ENCODE data around the gene NIPAL3.
"Not testable (repeated sequence)": the region's sequence is repeated elsewhere in the genome, so short reads cannot be mapped to it uniquely, and the experiment has no call there.

Gene NIPAL3

DNA sequence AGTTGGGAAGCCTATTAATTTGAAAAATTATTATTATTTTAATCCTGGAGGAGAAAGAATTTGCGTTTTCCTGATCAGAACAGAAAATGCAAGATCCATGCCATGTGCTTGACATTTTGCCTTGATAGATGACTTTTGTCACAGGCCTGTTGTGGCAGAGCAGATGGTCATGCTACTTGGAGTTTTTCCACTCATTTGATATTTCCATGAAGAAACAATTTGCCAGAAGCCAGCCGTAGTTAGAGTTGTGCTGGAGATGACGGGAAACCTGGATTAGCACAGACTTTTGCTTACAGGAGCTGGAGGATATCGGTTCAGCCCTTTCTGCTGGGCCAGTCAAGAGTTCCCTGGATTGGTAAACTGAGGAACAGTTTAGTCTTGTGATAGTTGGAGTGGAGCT, 90.2 kb downstream of the NIPAL3 start:
- TF ChIP-seq, protein P1, sequence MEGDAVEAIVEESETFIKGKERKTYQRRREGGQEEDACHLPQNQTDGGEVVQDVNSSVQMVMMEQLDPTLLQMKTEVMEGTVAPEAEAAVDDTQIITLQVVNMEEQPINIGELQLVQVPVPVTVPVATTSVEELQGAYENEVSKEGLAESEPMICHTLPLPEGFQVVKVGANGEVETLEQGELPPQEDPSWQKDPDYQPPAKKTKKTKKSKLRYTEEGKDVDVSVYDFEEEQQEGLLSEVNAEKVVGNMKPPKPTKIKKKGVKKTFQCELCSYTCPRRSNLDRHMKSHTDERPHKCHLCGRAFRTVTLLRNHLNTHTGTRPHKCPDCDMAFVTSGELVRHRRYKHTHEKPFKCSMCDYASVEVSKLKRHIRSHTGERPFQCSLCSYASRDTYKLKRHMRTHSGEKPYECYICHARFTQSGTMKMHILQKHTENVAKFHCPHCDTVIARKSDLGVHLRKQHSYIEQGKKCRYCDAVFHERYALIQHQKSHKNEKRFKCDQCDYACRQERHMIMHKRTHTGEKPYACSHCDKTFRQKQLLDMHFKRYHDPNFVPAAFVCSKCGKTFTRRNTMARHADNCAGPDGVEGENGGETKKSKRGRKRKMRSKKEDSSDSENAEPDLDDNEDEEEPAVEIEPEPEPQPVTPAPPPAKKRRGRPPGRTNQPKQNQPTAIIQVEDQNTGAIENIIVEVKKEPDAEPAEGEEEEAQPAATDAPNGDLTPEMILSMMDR (IDR thresholded peaks at IDR 0.05; ENCODE audit: low read depth, low read length) = no peak
- H3K4me3 ChIP-seq (ENCODE audit: low read depth, low read length) = no peak overlapping the region

DNA sequence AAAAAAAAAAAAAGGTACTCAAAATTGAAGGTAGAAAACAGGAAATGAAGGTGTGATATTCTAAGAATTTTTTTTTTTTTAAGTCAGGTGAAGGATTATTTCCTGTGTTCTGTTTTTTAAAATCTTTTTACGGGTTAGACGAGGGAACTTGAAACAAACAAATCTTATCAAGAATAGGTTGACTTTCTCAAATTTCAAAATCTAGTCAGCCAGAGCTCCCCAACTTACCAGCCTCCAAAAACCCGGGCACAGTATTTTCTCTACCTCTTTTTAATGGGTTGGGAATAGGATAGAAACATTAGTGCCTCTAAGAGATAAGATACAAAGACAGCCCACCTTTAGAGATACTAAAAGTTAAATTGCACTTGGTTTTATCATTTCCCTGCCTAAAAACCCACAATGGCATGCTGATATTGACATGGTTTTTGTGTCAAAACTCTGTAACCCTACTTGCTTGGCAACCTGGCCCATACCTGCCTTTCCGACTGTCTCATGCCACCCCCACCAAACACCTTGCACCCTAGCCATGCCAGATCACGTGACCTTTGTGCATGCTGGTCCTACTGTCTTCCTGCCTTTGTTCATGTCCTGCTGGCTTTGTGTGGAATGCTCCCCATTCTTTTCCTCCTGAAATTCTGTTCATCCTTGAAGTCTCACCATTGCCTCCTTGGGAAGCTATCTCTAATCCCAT, 91.2 kb downstream of the NIPAL3 start:
- TF ChIP-seq, protein P1 (IDR thresholded peaks at IDR 0.05; ENCODE audit: low read depth, low read length) = no peak

DNA sequence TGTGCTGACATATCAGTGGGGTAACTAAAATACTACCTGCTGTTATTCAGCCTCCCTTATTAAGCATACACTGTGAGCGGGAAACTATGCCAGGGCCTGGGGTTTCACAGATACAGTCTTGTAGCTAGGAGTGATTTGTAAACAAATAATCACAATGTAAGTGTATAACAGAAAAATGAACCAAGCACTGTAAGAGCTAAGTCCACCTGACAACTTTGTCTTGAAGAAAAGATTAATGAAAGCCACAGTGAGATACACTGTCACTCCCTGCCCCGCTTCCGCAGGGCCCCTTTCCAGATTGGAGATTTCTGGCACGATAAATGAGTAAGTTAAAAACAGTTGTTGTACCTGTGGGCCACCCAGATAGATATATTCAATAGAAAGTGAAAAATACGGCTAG, 91.8 kb downstream of the NIPAL3 start:
- TF ChIP-seq, protein P1 (IDR thresholded peaks at IDR 0.05; ENCODE audit: low read depth, low read length) = no peak
- H3K4me3 ChIP-seq (ENCODE audit: low read depth, low read length) = no peak overlapping the region

More for the DNA sequence above, 91.2 kb downstream of the NIPAL3 start:
- H3K4me3 ChIP-seq (ENCODE audit: low read depth, low read length) = no peak overlapping the region

DNA sequence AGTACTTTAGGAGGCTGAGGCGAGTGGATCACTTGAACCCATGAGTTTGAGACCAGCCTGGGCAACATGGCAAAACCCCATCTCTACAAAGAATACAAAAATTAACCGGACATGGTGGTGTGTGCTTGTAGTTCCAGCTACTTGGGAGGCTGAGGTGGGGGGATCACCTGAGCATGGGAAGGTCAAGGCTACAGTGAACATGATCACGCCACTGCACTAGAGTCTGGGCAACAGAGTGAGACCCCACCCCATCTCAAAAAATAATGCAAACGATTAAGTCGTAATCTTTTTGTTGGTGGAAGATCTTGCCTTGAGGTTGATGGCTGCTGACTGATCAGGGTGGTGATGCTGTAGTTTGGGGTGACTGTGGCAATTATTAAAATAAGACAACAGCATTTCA, 93.3 kb downstream of the NIPAL3 start:
- no peak overlapping the region for H3K4me3 ChIP-seq (ENCODE audit: low read depth, low read length)
- TF ChIP-seq, protein P1 (IDR thresholded peaks at IDR 0.05; ENCODE audit: low read depth, low read length) = no peak

DNA sequence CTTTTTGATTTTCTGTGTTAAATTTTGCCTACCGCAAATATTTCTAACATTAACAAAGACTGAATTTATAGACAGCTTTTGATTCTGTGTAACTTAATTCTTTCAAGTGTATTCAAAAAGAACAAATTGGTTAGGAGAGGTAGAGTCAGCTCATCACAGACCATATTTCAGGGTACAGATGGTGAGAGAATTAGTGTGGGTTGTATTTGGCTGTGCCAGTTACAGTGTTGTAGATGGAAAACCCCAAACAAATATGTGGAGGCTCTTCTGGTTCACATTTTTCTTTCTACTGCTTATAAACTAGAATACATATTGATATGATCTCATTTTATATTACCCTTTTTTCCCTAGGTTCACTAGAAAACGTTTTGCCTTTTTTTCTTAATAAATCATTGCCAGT, 98.1 kb downstream of the NIPAL3 start:
- TF ChIP-seq, protein P1 (IDR thresholded peaks at IDR 0.05; ENCODE audit: low read depth, low read length) = no peak
- H3K4me3 ChIP-seq (ENCODE audit: low read depth, low read length) = no peak overlapping the region

DNA sequence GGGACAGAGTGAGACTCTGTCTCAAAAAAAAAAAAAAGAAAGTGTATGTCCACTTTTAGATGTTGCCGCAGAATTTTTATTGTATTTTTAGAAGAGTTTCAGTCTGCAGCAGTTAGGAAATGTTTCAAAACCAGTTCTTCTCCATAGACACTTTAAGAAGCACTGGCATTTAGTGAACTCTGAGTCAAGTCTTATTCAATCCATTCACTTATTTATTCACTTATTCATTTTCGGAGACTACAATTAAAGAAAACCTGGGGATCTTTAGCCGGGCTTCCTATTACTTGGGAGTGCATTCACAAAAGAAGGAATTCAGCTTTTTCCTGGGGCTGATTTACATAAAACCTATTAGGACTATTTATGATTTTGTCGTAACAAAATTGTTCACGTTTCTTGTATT, 99.3 kb downstream of the NIPAL3 start:
- H3K4me3 ChIP-seq (ENCODE audit: low read depth, low read length) = no peak overlapping the region
- TF ChIP-seq, protein P1 (IDR thresholded peaks at IDR 0.05; ENCODE audit: low read depth, low read length) = no peak

DNA sequence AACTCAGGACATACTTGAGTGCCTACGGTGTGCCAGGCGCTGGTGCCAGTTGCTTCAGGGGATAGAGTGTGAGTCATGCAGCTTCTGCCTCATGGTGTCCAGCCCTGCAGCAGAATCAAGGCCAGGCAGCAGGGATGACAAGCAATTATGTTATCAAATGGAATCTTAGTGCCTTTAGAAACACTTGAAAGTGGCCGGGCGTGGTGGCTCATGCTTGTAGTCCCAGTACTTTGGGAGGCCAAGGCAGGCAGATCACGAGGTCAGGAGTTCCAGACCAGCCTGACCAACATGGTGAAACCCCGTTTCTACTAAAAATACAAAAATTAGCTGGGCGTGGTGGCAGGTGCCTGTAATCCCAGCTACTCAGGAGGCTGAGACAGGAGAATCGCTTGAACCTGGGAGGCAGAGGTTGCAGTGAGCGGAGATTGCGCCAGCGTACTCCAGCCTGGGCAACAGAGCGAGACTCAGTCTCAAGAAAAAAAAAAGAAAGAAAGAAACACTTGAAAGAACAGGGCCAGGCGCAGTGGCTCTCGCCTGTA, 100.1 kb downstream of the NIPAL3 start:
- H3K4me3 ChIP-seq (ENCODE audit: low read depth, low read length) = not testable (repeated sequence)

DNA sequence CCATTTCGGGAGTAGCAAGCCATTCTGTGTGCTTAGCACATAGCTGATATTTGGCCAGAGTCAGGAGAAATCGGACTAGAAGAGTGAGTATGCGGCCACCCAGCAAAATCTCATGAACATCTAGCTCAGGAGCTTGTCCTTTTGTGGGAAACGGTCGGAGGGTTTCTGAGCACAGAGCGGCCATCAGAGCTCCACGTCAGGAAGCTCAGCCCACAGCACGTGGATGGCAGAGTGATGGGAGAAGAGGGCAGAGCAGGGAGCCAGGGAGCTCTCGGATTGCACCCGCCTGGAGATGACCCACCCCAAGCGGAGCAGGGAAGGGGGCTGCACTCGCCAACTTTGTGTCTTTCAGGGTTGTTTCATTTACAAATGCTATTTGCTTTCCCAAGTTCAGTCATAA, 100.9 kb downstream of the NIPAL3 start:
- TF ChIP-seq, protein P1 (IDR thresholded peaks at IDR 0.05; ENCODE audit: low read depth, low read length) = no peak

More for the DNA sequence above, 100.9 kb downstream of the NIPAL3 start:
- no peak overlapping the region for H3K4me3 ChIP-seq (ENCODE audit: low read depth, low read length)
